ENCODE measurements around the gene PHLPP1.

- TF ChIP-seq CTCF (conservative IDR thresholded peaks at IDR 0.05; ENCODE audit: low read depth, low read length) (no peak), POLR2A (IDR thresholded peaks at IDR 0.05; ENCODE audit: low read depth, low read length) (no peak)
Measured at GRCh38 chr18:62883937-62884735, 168.8 kb downstream of the PHLPP1 start.

Data from IMR-90 (cell line).